Heart left ventricle (tissue), 13 donors: ENCODE data around the gene CASP5.

ENCODE experiments used
- CTCF ChIP-seq, 12 donors: fragments of 200-600 bp; sonication (generic) in 4 of 12; IDR thresholded peaks; one replicate each; pipeline versions ENCODE4 v1.5.0 to v1.8.0; 2018 to 2022; ENCODE audit warnings: antibody characterized with exemption in 12 of 12, mild to moderate bottlenecking in 5 of 12
- POLR2A ChIP-seq, 2 donors: fragments of 450-650 bp; IDR thresholded peaks; one replicate each; pipeline ENCODE4 v1.6.1; 2017; ENCODE audit warnings: antibody characterized with exemption in 2 of 2, mild to moderate bottlenecking in 2 of 2, moderate library complexity in 2 of 2
- donor health status: ischemic (EF 13 %, LVEDD 7.1; RV severe dilation, severe dysfunction).
- donor health status: DM: no; HTN: yes; CAD: no.
- donor health status: DM: no; HTN: no; CAD: no.
- donor health status: ischemic (EF 25% LVEDD 6.9; RV normal size, moderate dysfunction).
- donor health status: ischemic (EF 25% LVEDD 5.7; RV mildly dilated, moderate dysfunction).
- donor health status: ischemic (EF 35%, LVEDD 5.7; RV mildly dilated, moderate dysfunction).
- donor health status: nonischemic (EF 11% LVEDD 7.7; RV severe dilation, severe dysfunction).
- donor health status: DM: yes; HTN: yes; CAD: no.
- donor health status: PGD.
- donor health status: ischemic (EF 29% LVEDD 5.4; RV normal size, mild dysfunction).
- donor health status: nonischemic (EF 23%, LVEDD 6.1; RV moderate dilation, normal function).

GRCh38 chr11:105032495-105032894 lies 9.5 kb upstream of the CASP5 start:
- no peak for TF ChIP-seq CTCF (IDR thresholded peaks at IDR 0.05)
- no peak for TF ChIP-seq POLR2A (IDR thresholded peaks at IDR 0.05)
